Effector CD8-positive, alpha-beta T cell (primary cell): ENCODE data around the gene FAM156B.
"Not testable (repeated sequence)": the region's sequence is repeated elsewhere in the genome, so short reads cannot be mapped to it uniquely, and the experiment has no call there.

Experiments
- DNase-seq: peaks from one replicate; lab custom pipeline; 2025; lab: John Stamatoyannopoulos, UW
- total RNA-seq, 4 experiments: gene quantifications; one replicate each; lab custom pipeline; 2026; lab: John Stamatoyannopoulos, UW

Gene FAM156B
- total RNA-seq = 0 reads per million in 4 experiments

GRCh38 chrX:52896855-52897709, at the start of gene FAM156B:
TSS of gene FAM156B (plus strand) at chrX:52897330. CDS start at chrX:52907226, 9,896 bp downstream.
- DNase-seq = not testable (repeated sequence)

GRCh38 chrX:52852110-52852860, 44.8 kb upstream of the FAM156B start:
- DNase-seq = no peak

- DNase-seq = not testable (repeated sequence)
Observed at GRCh38 chrX:52856991-52857525, 40.1 kb upstream of the FAM156B start.

- DNase-seq = no peak
Observed at GRCh38 chrX:52865343-52865998, 31.7 kb upstream of the FAM156B start.

- no peak for DNase-seq
Observed at GRCh38 chrX:52867610-52868348, 29.4 kb upstream of the FAM156B start, which contains the start of gene XAGE3. TSS of gene XAGE3 (minus strand) at chrX:52868083. CDS start at chrX:52867133, 950 bp downstream.

- no peak for DNase-seq
Observed at GRCh38 chrX:52870046-52870445, 27.1 kb upstream of the FAM156B start.

- not testable (repeated sequence) for DNase-seq
Observed at GRCh38 chrX:52873825-52874224, 23.3 kb upstream of the FAM156B start.

- DNase-seq = no peak
Observed at GRCh38 chrX:52874661-52875060, 22.5 kb upstream of the FAM156B start.

GRCh38 chrX:52875436-52875835, 21.7 kb upstream of the FAM156B start:
- DNase-seq = not testable (repeated sequence)

- DNase-seq = not testable (repeated sequence)
Observed at GRCh38 chrX:52876386-52876785, 20.7 kb upstream of the FAM156B start.

- DNase-seq = not testable (repeated sequence)
Observed at GRCh38 chrX:52887459-52887858, 9.7 kb upstream of the FAM156B start.

GRCh38 chrX:52888090-52888489, 9.0 kb upstream of the FAM156B start:
- DNase-seq = not testable (repeated sequence)

- DNase-seq = not testable (repeated sequence)
Observed at GRCh38 chrX:52896438-52896837, 692 bp upstream of the FAM156B start.

- not testable (repeated sequence) for DNase-seq
Observed at GRCh38 chrX:52905531-52905930, 8.4 kb downstream of the FAM156B start.

GRCh38 chrX:52906072-52906471, 8.9 kb downstream of the FAM156B start:
- not testable (repeated sequence) for DNase-seq

GRCh38 chrX:52907137-52907536, 10.0 kb downstream of the FAM156B start:
- not testable (repeated sequence) for DNase-seq

- not testable (repeated sequence) for DNase-seq
Observed at GRCh38 chrX:52907900-52908299, 10.8 kb downstream of the FAM156B start.

GRCh38 chrX:52909313-52909969, 12.3 kb downstream of the FAM156B start:
- not testable (repeated sequence) for DNase-seq

- not testable (repeated sequence) for DNase-seq
Observed at GRCh38 chrX:52913681-52914080, 16.6 kb downstream of the FAM156B start.

- not testable (repeated sequence) for DNase-seq
Observed at GRCh38 chrX:52914704-52915103, 17.6 kb downstream of the FAM156B start.
